HG03354 (cell line): ENCODE data around the gene FZD10.

Source experiments
- ATAC-seq: cut with Tn5 transposase; IDR thresholded peaks from one replicate; pipeline ENCODE4 v1.9.1; 2021; ENCODE audit warnings: mild to moderate bottlenecking; ENCODE audit not compliant: unreplicated experiment, poor library complexity, severe bottlenecking

FZD10 gene

DNA sequence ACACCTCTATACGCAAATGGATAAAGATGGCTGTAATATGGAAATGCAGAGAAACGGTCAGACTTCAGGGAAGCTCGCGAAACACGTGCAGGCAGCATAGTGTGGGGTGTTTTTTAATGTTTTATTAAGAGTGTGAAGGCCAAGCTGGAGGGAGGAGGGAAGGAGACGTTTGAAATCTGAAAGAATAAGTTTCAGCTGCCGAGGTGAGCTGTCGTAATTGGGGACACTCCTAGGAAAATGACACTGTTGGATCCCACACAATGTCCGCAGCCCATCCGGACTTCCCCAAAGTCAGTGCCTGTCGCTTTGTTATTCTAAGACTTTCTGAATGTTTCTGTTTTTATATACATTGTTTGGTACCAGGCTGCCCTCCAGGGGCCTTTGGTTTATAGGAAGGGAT, 8.3 kb downstream of the FZD10 start:
- no peak for ATAC-seq

DNA sequence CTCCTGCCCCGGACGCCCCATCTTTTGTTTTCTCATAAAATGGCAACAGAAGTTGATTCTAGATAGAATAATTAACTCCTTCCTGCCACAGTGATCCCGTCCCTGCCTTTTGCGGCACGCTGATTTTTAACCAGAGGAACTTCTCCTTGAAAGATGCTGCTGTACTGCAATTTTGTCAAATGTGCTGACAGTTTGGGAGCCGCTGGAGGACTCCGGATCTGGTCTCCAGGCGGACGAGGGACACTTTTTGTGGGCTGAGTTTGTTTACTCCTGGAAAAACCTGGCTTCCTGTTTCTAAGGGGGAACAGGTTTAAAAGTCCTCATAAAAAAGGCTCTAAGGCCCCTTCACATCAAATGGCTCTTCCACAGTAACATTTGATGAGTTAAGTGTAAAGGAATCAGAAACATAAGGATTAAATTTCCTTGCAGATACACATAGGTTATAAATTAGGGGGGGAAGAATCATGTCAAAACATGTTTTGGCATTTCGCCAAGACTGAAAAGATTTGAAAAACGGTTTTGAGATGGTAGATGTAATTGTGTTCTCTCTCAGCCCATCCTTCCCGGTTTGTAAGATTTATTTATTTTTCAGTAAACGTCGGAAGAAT, 15.5 kb downstream of the FZD10 start:
- no peak for ATAC-seq

DNA sequence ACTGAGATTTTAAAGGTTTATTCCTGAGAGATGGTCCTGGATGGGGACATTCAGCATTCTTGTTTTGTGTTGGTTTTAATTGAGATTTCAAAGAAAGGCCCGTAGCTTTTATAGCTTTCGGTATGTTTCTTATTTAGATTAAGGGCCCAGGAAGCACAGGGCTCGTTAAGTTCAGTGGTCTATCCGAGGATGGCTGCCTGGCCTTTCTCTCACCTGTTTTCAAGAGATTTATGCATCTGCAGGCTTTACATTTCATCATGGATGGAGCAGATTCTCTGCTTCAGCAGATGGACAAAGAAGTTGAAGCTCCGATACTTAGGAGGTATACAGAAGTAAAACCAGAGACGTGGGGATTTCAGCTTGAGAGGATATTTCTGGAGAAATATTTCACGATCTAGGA, 16.0 kb downstream of the FZD10 start:
- ATAC-seq = no peak

DNA sequence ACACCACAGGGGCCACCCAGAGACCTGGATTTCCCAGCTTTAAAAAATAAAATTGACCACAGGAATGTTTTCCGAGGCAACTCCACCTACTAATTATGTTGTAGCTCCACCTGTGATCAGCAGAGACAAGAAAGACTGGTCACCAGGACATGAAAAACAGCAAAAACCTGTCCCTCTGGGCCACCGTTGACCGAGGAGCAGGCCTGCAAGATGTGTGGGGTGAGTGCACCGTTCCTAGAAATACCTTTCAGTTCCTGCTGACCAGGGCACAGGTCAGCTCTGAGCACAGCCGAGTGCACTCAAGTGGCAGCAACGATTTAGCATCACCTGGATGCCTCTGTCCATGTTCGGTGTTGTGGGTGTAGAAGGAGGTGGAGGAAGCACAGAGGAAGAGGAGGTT, 16.9 kb downstream of the FZD10 start:
- ATAC-seq = no peak

DNA sequence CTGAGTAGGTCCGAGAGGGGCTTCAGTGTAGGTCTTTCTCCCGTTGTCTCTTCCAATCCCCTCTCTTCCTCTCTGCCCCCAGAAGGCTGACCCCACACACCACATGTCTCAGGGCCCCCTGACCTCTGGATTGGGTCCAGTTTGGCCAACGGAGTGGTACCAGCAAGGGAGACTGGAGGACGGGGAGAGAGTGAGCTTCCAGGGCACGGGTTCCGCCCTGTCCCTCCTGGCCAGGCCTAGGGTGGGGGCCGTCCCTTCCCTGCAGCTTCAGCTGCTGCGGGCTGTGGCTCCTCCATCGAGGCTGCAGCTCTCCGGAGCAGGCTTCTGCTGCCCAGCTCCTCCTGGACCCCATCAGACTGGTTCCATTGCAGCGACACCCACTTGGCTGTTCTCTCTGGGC, 17.4 kb downstream of the FZD10 start:
- no peak for ATAC-seq

DNA sequence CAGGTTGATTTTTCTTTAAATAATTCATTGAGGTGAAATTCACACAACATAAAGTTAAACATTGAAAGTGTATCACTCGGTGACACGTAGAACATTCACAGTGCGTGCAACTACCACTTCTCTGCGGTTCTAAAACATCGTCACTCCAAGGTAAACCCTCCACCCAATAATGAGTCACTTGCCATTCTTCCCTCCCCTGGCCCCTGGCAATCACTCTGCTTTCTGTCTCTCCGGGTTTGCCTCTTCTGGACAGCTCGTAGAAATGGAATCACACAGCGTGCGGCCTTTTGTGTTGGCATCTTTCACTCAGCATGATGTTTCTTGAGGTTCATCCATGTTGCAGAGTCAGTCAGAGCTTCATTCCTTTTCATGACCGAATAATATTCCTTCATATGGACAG, 18.9 kb downstream of the FZD10 start:
- no peak for ATAC-seq

DNA sequence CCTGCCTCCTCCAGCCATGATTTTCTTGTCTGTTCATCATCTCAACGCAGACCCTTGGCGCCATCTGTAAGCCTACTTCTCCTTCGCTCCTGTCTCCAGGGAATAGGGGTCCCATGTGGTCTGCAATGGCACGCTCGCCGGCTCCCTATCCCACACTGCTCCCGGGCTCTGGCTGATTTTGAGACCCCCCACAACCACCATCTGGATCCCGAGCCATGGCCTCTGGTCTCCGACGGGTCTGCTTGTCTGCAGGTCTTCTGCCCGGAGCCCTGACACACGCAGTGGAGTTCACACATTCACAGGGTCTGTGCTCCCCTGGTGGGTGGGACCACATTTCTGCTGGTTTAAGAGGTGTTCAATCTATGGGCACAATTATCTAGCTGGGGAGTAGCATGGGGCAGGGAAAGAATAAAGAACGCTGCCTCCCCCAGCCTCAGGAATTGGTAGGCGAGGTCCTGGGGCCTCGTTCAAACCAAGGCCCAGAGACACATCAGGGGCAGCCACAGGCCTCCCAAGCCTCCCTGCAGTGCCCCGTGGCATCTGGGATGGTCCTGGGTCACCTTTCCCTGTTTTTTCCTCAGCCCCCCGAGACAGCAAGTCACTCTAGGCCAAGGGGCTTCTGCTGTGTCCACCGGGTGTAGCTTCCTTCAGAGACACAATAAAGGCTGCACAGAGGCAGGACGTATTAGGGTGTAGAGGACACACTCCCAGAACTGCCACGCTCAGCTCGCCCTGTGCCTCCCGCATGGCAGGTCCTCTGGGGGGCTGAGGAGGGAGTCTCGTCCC, 21.5 kb downstream of the FZD10 start:
- no peak for ATAC-seq

DNA sequence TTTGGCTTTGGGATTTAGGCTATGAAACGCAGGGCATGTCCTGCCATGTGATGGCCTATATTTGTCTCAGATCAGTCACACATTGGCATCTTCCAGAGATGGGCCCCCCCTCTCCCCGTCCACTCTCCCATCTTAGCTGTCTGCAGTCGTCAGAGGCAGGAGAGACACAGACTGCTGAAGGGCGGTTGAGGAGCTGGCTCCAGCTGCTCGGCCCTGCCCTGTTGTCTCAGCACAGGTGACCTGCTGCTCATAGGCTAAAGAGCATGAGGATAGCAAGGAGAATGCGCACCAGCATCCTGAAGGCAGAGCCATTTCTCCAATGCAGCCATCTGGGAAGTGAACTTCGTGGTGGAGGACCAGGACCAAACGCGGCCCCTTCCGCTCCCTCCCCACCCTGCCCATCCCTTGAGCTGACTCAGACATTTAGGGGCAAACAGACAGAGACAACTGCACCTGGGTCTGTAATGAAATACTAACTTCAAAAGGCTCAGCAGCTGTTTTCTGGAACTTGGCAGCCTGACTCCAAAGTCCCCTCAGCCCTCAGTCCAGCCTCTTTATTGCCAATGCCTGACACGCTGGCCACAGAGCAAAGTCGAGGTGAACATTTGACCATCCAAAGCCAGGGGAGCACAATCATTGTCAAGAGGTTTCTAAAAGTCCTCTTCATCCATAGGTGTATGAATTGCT, 22.3 kb downstream of the FZD10 start:
- ATAC-seq = no peak

DNA sequence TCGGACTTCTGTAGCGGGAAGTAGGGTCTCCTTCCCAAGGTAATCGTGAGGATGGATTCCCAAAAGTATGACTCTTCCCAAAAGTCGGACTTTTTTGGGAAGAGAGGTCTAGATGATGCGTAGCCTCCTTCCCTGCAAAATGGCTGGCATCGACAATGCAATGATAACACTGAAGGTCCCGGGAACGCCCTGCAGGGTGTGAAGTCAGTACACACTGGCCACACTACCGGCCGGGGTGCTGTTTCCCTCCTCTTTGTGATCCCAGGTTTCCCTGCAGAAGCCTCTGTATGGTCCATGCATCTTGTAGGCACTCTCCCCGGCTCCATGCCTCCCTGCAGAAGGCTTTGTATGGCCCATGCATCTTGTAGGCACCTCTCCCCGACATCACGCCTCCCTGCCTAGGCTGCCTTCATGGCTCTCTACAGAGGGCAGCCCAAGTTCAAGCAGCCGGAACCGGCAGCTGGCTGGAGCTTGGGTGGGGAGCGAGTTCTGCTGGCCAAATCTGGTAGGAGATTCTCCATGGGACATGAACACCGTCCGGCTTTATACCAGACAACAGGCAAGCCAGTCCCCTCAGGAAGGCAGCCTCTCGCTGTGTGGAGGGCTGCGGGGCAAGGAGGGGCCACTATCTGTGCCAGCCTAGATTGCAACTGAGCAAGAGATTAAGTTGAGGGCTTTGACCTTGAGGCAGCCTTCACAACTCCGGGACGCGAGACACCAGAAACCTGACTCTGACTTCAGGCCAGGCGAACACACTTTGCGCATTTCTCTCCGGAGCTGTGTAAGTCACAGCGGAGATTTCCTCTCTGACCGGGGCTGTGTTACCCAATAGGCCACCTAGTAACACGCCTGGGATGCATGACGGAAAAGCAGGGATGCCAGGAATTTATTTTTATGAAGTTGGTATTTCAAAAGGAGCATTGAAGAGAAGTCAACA, 23.5 kb downstream of the FZD10 start:
- ATAC-seq = no peak

DNA sequence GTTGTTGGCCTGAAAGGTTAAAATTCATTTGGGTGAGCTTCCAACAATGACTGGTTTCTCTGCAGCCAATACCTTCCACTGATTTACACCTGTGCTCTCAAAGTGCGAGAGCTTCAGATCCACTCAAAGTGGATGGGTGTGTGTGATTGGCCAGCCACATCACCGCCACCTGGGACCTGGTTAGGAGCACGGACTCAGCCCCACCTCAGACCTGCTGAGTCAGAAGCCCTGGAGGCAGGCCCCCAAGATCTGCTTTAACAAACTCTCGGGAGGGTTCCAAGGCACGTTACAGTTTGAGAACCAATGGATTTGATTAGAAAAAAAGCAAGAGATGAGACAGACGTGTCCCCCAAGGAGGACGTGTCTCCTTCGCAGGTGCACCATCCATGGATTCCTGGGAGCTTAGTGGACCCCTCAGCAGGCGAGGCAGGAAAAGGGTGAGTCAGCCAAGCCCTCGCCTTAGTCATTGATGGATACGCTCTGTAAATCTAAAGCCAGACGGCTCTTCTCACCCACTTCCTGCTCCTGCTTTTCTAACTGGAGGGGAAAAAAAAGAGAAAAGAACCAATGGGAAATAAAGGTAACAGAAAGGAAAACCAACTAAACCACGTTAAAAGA, 24.5 kb downstream of the FZD10 start:
- ATAC-seq = no peak

DNA sequence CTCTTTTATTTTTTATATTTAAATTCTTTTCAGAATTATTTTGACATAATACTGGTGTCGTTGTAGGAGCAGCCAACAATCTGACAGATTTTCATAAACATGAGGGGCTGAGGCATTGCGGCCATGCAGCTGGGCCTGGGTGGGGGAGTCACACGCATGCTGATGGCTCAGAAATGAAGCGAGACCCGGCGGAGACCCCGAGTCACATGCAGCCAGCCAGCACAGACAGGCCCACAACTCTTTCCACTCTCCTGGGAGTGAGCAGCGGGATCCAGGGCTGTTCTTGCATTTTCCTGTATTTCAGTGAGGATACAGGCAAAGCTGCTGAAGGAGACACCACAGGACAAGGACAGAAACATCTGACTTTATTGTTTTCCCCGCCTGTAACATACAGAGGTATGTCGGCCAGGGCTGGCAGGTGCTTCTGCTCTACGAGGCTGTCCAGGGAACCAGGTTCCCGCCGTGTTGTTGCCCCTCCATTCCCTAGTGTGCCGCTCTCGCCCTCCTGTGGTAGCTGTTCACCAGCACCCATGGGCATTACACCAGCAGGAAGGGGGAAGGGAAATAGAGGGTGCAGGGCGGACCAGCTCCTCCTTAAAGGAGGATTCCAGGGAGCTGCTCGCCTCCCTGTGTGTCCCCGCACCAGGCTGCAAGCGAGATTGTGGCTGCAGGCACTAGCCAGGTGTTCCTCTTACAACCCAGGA, 30.5 kb downstream of the FZD10 start:
- ATAC-seq = no peak

DNA sequence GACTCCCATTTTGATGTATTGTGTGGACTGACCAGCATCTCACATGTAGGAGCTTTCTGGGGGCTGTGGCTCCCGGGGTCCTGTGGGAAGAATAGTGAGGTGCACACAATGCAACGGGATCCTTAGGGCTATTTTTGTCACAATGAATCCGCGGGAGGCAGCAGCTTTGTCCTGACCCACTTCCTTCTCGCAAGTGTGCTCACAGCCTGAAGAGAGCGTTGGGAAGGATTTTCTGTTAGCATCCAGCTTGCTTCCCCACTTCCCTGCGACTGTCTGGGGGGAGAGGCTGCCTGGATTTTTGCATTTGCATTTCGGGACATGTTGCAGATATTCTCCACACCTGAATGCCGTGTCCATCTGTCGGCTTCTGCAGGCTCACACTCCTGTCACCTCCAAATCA, 31.9 kb downstream of the FZD10 start:
- ATAC-seq = no peak

DNA sequence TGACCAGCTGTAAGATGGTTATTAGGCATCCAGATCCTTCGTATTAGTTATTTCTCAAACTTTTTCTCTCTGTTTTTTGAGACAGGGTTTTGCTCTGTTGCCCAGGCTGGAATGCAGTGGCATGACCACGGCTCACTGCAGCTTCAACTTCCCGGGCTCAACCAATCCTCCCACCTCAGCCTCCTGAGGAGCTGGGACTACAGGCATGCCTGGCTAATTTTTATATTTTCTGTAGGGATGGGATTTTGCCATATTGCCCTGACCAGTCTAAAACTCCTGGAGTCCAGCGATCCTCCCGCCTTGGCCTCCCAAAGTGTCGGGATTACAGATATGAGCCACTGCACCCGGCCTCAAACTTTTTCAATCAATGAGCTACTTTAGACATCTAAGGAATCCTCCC, 33.1 kb downstream of the FZD10 start:
- ATAC-seq = no peak

DNA sequence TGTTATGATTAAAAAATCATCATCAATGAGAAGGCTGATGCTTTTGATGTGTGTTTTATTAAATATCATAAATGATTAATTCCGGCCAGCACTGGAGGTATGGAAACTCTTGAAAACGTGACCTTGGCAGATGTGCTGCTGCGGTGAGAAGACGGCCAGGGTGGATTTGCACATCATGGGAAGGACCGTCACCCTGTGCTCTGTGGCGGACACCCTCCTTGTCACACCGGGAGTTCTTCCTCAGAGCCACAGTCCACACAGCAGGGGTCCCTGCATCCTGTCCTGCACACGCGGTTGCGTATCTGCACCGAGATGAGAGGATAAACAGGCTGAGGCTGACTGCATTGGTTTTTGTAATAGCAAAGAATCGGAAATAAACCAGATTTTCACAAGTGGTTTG, 33.5 kb downstream of the FZD10 start:
- no peak for ATAC-seq

DNA sequence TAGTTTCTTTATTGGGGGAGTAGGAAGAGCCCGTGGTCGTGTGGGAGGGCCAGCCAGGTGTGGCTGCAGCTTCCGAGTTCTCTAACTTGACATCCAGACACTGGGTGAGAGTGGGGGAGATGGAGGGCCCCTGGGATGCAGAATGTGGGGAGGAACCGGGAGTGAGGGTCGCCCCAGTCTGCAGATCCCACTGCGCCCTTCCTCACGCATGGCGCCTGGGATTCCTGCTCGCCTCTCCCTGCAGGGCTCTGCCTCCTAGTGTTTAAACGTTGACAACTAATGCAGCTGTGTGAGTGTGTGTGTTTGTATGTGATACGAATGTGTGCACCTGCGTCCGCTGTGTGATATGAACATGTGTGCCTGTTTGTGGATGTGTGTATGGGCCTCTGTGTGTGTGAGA, 34.6 kb downstream of the FZD10 start:
- ATAC-seq = no peak

DNA sequence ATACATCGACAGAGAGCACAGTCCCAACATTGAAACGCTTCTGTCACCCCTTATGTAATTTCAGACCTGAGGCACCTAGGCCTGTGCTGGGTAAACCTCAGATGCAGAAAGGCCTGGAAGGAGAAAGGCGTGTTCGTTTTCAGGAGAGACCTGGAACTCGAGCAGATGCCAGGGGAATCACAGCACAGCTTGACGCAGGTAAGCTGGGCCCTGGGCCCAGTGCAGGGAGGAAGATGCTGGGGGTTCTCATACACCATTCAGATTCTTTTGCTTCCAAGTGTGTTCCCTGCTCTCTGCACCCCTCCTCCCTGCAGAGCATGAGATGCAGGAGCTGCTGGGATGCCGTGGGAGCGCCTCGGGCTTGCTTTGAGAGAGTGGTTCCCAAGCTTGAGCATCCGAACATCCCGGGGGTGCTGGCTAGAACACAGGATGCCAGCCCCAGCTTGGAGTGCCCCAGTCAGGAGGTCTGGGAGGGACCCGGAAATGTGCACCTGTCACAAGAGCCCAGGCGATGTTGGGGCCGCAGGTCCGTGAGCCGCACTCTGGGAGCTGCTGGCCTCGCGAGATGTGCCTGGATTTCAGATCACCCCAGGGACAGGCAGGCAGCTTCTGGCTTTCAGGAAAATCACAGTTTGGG, 35.9 kb downstream of the FZD10 start:
- ATAC-seq = no peak

DNA sequence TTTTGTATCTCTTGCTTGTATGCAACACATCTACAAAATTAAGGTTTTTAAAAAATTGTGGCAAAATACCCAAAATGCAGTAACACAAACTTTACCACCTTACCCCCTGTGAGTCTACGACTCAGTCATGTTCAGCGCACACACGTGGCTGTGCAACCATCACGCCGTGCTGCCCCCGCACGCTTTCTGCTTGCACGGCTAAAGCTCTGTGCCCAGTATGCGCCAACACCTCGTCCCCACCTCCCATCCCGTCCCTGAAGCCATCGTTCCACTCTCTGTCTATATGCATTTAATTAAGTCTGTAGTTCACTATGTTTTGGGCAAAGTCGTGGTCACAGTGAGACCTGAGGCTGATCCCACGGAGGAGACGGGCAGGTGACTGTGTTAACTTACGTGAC, 36.4 kb downstream of the FZD10 start:
- ATAC-seq = no peak

DNA sequence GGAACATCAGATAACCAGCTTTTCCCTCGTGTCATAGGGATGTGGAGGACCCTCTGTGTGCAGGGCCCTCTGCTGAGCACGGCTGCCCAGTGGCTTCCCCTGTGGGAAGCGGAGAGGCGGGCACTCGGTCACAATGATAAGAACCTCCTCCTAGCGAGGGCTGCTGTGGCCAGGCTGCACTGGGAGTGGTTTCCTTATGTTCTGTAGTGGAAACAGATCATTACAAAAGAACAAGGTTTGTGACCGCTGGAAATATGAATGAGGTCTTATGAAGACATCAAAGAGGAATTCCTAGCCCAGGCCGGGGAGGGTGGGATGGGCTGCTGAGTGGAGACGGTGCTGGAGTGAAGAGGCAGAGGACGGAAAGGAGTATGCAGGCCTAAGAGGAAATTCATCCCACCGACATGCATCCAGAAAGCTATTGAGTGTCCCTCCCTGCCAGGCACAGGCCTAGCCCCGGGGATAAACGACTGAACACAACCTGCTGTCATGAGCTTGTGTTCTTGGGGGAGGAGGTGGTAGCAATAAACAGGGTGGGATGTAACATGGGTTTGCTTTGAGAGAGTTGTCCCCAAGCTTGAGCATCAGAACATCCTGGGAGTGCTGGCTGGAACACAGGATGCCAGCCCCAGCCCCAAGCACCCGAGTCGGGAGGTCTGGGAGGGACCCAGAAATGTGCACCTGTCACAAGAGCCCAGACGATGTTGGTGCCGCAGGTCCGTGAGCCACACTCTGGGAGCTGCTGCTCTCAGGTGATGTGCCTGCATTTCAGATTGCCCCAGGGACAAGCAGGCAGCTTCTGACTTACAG, 37.5 kb downstream of the FZD10 start:
- no peak for ATAC-seq
